Hepatocyte (in vitro differentiated cells): ENCODE measurements around the gene STIM1.

ENCODE experiments used
- CTCF ChIP-seq: fragments of 200-600 bp; sonication (generic); IDR thresholded peaks from 2 replicates; pipeline ENCODE4 v1.5.1; 2016; ENCODE audit warnings: antibody characterized with exemption, mild to moderate bottlenecking; ENCODE audit not compliant: poor library complexity
- EZH2 ChIP-seq: fragments of 200-600 bp; sonication (generic); IDR thresholded peaks from 2 replicates; pipeline ENCODE4 v1.6.1; 2016; ENCODE audit warnings: antibody characterized with exemption, mild to moderate bottlenecking, borderline replicate concordance
- EZH2phosphoT487 ChIP-seq: fragments of 200-600 bp; sonication (generic); IDR thresholded peaks from one replicate; pipeline ENCODE4 v1.6.1; 2018; ENCODE audit warnings: antibody characterized with exemption, mild to moderate bottlenecking, low read depth, moderate library complexity; ENCODE audit not compliant: unreplicated experiment, severe bottlenecking

DNA sequence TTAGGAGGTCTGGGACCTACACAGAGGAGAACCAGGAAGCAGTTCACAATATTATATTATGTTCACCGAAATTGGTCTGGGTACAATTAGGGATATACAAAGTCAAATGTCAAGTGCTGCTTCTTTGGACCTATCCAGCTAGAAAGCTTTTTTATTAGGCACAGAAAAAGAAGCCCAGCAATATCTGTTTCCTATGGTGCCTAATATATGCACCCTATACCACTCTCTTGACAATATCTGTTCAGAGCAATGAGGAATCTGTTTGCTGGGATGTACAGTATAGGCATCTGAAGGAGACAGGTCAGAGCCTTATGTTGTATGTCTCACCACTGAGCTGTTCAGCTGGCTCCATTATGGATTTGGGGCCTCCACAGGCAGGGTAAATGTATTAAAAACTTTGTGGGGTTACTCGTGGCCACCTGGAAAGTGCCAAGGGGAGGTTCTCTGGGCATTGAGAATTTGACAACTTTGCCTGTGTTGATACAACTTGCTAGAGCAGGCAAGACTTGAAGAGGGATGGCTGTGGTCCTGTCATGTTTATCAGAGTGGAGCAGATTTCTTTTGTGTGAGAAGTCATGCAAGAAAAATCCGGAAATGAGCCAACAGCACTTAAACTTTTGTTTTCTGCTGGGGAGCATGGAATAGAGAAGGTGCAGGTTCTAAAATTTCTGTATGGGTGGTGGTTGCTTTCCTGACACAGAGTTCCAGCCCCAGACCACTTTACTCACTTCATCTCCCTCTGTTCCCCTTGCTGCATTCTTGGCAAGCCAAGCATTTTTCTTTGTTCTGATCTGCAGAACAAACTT lies 10.1 kb downstream of the STIM1 start:
- no peak for TF ChIP-seq EZH2
- TF ChIP-seq CTCF: no peak
- no peak for TF ChIP-seq EZH2phosphoT487
